NOMO-1 (cell line): ENCODE data around the gene NOM1.

Experiments used
- DNase-seq, 2 experiments: peaks; one replicate each; lab custom pipeline; 2025; ENCODE audit not compliant: unreplicated experiment in 2 of 2; lab: John Stamatoyannopoulos, UW

The NOM1 gene

DNA sequence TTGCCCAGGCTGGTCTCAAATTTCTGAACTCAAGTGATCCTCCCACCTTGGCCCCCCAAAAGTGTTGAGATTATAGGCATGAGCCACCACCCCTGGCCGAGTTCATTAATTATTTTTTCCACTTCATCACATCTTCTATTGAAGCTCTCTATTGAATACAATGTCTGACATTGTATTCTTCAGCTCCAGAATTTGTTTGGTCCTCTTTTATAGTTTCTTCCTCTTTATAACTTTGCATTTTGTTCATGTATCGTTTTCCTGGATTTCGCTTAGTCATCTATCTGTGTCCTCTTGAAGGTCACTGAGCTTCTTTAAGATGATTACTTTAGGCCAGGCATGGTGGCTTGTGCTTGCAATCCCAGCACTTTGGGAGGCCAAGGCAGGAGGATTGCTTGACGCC is 30.2 kb downstream of the NOM1 start:
- DNase-seq: no peak

DNA sequence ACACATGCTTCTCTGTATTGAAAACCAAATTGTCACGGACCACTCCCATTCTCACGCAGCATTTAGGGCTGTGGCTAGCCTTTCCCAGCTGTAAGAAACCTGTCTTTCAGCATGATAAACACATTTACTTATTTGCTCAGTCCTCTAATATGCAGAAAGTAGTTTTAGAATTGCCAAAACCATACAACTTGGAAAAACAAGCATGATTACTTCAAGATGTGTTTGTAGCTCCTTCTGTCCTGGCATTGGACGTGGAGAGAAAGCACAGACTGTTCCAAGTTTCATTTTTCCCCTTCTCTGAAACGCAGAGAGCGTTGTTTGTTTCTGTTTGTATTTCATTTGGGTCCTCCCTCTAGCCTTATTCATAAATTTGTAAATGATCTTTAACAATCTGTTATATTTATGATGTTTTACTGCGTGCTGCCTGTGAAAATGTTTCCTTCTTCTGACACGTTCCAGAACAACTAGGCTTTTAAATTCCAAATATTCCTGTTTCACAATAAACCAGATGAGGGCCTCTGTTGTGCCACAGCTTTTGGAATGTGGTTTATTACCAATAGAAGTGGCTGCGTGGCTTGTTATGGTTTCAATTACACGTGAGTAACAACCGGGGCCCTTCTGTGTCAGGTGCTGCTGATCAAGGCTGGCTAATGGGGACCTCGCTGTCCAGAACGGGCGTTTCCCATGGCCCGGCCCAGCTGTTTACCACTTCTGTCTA is 34.8 kb downstream of the NOM1 start:
- no peak for DNase-seq

DNA sequence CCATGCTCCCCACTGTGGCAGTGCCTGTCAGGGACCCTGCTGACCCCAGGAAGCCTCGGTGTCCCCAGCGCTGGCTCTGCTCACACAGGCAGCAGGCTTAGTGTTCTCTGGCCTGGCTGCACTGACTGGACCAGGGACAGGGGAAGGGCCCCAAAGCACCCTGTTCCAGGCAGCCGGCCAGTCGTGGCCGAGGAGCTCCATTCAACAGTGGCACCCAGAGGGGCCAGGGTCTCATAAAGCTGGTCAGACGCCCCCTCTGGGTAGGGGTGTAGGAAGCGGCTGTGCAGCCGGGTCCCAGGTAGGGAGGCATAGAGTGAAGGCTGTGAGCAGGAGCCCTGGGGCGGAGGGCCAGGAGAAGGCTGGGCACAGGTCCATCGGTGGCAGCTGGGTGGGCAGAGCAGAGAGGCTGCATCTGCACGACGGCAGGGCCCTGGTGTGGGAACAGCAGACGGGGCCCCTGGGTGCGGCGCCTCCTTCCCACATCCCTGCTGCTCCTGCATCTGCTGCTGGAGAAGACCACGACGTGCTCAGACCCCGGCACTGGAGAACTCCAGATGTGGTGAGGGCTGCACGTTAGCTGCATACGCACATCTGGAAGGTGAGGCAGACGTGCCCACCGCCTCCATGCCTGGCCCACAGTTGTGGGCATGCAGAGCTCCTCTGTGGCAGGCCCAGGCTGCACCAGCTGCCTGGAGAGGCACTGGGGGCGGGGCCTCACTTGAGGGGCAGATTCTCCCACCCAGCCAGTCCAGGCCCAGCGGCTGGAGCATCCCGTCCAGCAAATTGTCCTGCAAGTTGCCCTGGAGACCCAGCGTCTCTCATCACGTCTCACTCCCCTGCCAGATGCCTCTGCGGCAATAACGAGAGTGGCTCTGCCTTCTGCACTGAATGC is 35.8 kb downstream of the NOM1 start:
- DNase-seq: no peak

DNA sequence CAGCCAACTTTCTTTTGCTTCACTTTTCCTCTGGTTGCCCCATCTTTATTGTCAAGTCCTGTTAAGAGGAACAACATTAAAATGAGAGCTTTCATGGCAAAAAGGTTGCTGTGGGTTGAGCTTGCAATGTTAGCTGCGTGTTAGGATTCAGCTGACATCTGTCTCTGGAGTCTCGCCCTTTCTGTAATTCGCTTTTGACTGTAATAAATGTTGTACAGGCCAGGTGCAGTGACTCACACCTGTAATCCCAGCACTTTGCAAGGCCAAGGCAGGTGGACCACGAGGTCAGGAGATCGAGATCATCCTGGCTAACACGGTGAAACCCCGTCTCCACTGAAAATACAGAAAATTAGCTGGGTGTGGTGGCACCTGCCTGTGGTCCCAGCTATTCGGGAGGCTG is 36.9 kb downstream of the NOM1 start:
- no peak for DNase-seq

DNA sequence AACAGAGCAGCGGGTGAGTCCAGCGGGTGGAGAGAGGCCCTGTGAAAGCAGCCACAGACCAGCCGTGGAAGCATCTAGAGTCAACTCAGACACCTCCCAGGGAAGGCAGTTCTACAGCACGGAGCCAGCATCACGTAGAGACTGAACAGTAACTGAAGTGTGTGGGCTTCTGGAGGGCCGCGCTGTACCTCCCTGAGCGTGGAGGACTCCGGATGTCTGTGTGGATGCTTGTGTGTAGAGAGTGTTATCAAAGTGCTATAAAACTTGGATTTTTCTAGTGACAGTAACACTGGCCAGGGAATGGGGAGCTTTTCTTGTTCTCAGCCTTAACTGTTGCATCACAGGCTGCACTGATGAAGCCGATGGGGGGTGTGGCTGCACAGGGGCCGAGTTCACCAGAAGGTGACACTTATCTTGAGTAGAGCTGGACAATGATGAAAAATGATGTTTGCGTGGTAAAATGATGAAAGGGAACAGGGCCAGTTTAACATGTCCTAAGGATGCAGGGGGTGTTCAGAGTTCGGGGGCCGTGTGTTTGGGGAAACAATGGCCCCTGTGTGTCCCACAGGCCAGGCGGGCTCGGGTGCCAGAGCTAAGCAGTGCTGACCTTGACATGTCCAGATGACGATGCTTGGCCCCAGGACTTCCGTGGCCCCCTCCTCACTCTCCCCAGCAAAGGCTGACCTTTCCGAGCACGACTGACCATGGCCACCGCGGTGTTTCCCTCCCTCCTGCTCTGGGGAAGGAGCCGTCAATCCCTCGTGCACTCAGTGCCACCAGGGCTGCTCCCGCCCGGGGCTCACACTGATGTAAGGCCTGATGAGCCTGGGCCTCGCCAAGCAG is 39.1 kb downstream of the NOM1 start:
- no peak for DNase-seq

DNA sequence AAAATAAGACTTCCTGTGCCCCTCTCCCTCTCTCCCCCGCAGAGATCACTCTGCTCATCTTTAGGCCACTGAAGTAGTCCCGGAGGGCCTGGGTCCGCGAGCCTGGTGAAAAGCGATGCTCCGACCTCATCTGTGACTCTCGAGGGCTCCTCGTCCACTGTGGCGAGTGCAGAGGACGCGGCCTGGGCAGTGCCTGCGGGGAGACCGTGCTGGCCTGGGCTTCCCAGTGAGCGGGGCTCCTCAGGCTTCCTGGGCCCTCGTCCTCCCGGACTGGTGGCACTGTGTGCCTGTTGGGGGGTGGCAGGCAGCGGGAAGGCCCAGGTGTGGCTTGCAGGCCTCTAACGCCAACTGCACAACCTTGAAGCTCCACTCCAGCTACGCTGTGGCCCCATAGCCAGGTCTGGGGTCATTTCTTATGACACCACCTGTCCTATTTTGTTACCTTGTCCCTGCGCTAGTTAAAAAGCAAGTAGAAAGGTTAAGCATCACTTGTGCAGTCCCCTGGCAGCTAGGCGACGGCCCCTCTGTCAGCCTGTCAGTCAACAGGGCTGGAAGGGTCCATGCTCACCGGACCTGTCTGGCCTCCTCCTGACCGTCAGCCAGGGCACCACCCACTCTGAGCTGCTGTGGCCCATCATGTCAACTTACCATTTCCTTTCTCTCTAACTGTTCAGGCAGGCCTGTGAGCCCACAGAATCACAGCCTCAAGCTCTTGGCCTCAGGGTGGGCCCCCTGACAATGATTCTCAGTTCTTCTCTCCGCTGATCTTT is 40.4 kb downstream of the NOM1 start:
- no peak for DNase-seq

DNA sequence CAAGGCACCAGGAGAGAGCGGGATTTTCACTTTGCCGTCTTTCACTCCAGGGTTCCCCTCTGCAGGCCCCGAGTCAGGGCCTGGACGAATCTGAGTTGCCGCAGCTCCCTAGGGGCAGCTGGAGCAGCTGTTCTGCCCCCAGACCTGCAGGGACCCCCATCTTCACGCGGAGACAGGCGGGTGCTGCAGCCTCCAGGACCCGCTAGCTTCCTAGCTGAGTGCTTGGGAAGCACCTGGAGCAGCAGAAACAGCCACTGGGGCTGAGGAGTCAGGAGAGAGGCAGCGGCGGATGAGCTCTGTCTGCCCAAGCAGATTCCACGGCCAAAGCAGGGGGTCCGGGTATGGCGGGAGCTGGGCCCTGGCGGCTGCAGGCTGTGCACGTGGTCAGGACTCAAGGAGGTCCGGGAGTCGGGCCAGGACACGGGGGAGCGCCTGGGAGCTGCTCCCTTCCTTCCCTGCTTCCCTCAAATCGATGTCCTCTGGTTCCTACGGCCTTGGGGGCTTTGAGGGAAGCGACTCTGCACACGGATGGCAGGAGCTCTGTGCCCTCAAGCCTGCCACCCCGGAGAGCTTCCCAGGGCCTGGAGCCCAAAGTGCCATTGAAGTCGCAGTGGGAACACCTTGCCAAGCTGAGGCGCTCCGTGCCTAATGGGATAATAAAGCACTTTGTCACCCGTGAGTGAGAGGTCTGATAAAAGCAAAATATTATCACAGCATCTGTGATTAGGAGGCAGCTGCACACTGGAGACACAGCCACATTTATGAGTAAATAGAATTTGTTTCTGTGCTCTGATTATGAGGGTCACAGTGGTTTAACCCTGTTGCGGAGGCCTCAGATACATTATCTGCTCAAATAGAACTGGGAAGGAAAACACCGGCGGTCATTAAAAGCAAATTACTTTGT is 43.8 kb downstream of the NOM1 start:
- DNase-seq: no peak

DNA sequence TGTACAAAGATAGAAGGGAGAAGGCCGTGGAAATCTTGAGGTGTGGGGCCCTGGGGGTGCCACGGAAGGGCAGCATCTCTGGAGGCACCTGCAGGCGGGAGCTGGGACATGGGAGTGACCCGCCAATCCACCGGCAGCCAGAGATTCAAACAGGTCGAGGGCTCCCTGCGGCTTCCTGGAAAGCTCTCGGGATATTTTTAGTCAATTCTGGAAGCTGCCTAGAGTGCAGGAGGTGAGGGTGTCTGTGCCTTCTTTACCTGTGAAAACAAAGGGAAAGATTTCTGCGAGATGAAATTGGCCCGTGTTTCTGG is 44.4 kb downstream of the NOM1 start:
- DNase-seq: no peak

DNA sequence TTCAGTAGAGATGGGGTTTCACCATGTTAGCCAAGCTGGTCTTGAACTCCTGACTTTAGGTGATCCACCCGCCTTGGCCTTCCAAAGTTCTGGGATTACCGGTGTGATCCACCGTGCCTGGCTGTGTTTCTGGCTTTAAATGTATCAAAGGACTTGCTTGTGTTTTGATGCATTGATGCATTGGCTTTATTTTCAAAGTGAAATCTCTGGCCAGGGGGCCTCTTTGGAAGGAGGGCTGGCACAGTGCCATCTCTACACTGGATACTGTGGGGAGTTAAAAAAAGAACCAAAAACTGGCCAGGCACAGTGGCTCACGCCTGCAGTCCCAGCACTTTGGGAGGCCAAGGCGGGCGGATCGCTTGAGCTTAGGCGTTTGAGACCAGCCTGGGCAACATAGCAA is 44.9 kb downstream of the NOM1 start:
- DNase-seq: no peak

DNA sequence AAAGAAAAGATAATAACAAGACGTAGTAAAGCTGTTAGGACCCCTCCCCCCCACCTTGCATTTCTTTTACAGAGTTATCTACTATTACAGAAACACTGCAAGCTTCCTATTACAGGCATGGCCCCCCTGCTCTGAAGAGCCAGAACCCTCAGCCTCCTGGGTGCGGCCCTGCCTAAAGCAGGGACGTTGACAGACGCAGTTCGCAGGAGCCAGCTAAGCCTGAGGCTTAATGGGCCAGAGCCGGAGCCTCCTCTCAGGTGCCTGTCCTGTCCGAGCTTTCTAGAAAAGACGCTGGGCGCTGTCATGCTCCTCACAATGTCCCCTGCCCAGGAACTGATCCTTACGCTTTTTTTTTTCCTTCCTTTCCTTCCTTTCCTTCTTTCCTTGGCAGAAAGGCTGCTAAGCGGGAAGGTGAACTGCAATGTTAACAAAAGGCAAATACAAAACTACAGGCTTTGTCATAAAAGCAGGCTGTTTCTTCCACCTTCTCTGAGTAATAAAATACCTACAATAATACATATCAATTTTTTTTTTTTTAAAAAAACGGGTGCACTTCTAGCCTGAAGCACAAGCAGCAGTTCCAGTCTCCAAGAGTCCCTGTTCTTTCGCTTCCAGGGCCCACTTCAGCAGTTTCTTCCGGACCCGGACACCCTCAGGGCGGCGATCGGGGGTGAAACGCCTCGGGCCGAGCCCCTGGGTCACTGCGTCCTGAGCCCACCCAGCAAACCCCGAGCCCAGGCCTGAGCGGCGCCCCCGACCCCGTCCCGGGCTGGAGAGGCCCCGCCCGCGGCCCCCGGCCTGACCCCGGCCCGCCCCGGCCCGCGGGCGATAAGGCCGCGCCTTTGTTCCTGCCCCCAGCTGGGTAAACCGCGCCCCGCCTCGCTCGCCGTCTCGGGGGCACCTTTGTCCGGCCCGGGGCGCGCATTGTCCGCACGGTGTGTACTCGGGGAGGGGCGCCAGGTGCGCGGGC is 49.8 kb downstream of the NOM1 start:
- DNase-seq: no peak

DNA sequence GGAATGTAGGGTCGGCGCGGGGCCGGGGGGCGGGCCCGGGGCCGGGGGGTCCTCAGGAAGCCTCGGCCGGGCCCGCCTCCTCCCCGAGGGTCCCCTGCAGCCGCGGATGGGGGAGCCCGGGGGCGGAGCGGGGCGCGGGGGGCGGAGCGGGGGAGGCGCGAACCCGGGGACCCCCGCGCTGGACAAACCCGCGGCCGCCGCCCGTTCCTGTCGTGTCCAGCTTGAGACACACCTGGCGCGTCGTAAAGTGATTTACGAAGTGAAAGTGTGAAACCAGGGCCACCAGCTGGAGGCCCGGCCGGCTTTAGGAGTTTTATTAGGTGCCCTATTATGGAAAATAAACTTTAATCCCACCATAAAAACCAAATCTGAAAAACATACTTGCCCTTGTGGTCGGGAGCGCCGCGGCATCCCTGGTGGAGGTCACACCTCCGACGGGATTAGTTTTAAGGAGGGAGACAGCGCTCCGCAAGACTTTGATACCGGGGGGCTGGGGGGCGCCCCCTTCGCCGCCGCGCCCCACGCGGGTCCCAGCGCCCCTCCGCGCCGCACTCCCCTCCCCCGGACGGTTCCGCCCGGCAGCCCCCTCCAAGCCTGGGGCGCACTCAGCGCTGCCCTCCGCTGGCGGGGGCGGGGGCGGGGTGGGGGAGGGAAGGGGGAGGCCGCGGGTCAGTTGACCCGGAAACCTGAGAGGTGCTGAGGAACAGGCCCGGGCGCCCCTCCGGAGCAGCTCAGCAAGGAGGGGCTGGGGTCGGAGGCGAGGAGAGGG is 50.6 kb downstream of the NOM1 start:
- DNase-seq: no peak

DNA sequence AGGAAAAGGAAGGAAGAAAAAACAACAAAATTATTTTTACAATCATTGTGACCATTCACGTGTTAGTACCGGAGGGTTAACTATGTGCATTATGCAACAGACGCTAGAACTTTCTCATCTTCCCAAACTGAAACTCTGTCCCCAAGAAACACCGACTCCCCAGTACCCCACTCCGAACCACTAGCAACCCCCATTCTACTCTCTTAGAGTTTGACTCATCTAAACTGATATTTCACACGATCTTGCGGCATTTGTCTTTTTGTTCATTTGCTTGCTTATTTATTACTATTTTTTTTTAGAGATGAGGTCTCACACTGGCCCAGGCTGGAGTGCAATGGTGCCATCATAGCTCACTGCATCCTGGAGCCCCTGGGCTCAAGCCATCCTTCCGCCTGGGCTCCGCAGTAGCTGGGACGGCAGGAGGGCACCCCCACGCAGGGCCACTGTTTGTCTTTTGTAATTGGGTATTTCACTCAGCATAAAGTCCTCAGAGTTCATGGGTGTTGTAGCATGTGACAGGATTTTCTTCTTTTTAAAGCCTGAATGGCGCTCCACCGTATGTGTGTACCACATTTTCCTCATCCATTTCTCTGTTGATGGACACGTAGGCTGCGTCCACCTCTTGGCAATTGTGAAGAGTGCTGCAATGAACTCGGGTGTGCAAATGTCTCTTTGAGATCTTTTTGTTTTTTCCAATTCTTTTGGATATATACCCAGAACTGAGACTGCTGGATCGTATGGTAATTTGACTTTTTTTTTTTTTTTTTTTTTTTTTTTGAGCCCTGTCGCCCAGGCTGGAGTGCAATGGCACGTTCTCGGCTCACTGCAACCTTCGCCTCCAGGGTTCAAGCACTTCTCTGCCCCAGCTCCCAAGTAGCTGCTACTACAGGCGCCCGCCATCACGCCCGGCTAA is 51.5 kb downstream of the NOM1 start:
- DNase-seq: no peak

DNA sequence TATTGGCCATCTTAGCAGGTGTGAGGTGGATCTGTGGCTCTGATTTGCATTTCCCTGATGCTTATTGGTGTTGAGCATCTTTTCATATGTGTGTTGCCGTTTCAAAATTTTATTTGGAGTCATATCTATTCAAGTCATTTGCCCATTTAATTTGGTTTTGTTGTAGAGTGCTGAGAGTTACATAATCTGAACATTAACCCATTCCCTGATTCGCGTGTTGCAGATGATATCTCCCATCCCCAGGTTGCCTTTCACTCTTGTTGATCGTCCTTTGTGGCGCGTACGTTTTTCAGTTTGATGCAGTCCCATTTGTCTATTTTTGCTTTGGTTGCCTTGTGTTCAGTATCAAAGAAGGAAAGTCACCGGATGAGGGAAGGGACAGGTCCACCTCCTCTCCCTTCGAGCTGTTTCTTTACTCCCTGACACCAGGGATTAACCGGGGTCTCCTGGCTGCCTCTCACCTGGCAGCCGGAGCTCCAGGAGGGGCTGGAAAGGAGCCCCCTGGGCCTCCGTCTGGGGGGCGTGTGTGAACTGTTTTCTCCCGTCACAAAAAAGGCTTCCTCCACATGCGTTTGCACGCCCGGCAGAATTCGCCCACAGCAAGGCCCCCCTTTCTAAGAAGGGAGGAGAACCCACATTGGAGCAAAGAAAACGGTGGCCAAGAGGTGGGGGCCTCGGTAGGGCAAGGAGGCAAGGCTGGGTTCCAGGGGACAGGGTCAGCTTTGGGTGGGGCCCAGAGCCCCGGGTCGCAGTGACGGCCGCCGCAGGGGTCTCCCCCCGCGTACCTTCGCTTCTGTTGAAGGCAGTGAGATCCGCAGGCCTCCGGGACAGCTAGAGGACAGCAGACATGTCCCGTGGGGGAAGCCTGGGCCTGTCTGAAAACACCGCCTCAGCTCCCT is 52.7 kb downstream of the NOM1 start:
- no peak for DNase-seq

DNA sequence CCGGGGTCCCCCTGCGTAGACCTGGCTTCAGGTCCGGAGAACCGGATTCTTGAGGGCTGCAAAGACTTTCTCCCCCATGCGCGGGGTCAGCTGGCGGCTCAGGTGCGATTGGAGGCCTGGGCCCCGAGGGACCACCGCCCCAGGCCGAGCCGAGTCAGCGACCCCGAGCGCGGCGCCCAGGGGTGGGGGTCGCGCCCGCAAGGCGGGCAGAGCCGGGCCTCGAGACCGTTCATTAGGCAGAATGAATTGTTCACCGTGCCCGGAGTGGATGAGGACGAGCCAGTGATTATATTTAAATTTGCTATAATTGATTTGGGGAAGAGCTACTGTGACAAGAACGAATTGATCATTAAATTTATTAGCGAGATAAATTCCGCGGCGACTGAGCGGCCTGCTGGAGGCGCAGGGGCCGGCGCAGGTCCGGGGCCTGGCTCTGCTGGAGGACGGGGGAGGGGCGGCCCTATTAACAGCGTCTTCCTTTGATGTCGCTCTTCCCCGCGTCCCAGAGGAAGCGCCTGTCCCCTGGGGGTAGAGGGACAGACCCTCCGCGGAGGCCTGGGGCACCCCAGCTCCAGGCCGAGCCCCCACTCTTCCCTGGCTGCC is 53.4 kb downstream of the NOM1 start:
- no peak for DNase-seq

DNA sequence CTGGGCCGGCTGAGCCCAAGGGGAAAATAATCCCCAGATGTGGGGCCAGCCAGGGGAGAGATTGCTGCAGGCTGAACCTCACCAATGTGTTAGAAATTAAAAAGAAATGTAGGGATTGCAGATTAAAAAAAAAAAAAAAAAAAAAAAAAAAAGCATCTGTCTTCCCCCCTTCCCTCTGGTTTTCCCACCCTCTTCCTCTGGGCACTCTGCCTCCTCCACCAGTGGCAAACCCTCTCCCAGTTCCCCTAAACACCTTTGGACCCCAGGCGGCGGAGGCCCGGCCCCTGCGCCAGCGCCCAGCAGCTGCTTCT is 53.9 kb downstream of the NOM1 start:
- no peak for DNase-seq
